Superior temporal gyrus (tissue), 1 donor: Measurements from ENCODE around the gene DRC1.

Experiments used
- DNase-seq: peaks from one replicate; pipeline ENCODE4 v3.0.0-alpha.2; 2016; ENCODE audit errors: extremely low spot score

Gene DRC1

GRCh38 chr2:26444236-26444635 is 42.5 kb downstream of the DRC1 start:
- DNase-seq = no peak

GRCh38 chr2:26448651-26449050 is 46.9 kb downstream of the DRC1 start:
- DNase-seq = no peak

- DNase-seq = no peak
Measured at GRCh38 chr2:26449278-26450030, 47.7 kb downstream of the DRC1 start.

- no peak for DNase-seq
Measured at GRCh38 chr2:26450031-26450635, 48.4 kb downstream of the DRC1 start.

- DNase-seq = no peak
Measured at GRCh38 chr2:26451700-26452099, 50.0 kb downstream of the DRC1 start.

GRCh38 chr2:26453421-26454329 is 52.0 kb downstream of the DRC1 start:
- DNase-seq = no peak

GRCh38 chr2:26454561-26455001 is 52.9 kb downstream of the DRC1 start:
- DNase-seq = no peak

GRCh38 chr2:26455037-26455669 is 53.4 kb downstream of the DRC1 start:
- no peak for DNase-seq

DNA sequence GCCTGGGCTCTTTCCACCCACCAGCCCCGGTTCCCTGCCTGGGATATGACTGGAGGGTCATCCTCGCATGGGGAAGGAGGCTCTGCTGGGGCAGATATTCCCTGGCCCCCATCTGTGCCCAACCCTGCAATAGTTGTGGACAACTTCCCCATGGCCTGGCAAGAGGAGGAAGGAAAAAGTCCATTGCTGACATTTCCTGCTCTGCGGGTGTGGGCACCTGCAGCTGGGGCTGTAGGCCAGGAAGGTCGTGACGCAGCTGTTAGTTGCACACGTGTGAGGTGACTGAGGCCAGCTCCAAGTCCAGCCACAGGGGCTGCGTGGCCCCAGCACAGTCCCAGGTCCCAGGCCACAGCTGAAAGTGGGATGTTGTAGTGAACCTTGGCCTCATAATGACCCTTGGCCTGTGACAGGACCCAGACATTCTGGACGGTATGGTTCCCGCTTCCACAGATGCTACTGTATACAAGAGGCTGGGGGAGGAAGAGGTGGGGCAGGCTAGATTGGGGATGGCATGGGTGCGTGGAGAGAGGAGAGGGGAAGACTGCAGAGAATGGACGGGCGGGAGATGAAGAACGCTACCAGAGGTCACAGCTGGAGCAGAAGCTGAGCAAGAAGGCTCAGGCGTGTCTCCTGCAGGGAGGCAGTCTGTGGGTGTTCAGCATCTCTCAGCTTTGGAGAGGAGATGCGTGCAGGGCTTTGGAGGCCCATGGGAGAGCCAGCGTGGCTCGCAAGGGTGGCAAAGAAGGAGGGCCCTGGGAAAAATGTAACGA is 54.1 kb downstream of the DRC1 start:
- DNase-seq = no peak

- DNase-seq = no peak
Measured at GRCh38 chr2:26456440-26457250, 54.9 kb downstream of the DRC1 start.

- DNase-seq = no peak
Measured at GRCh38 chr2:26457251-26457666, 55.5 kb downstream of the DRC1 start.

- DNase-seq = no peak
Measured at GRCh38 chr2:26457695-26458364, 56.1 kb downstream of the DRC1 start.

DNA sequence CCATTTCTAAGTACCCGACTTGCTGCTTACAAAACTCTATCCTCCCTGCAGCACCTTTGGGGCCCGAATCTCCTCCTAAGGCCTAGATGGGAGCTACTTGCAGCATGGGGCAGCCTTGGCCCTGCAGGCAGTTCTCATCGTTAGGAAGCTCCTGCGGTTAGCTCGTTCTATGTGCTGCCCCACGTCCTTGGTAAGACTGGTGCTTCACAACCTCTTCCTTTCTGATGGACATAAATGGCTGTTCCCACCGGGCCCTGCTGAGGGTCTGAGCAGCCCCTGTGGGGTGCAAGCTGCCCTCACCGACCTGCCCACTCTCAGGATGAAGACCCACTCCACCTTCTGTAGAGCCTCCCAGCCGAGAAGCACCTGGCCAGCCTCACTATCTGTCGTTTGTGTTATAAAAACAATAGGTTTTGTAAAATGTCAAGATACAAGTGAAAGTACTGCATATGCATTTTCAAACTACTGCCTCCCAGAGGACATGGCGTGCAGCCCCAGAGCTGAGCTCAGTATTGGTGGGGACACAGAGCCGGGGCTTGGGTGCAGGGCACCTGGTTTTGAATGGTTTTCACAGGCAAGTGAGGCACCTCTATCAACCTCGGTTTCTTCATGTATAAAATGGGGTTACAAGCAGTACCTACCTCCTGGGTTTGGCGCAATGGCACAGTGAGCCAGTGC is 56.8 kb downstream of the DRC1 start:
- DNase-seq = no peak

DNA sequence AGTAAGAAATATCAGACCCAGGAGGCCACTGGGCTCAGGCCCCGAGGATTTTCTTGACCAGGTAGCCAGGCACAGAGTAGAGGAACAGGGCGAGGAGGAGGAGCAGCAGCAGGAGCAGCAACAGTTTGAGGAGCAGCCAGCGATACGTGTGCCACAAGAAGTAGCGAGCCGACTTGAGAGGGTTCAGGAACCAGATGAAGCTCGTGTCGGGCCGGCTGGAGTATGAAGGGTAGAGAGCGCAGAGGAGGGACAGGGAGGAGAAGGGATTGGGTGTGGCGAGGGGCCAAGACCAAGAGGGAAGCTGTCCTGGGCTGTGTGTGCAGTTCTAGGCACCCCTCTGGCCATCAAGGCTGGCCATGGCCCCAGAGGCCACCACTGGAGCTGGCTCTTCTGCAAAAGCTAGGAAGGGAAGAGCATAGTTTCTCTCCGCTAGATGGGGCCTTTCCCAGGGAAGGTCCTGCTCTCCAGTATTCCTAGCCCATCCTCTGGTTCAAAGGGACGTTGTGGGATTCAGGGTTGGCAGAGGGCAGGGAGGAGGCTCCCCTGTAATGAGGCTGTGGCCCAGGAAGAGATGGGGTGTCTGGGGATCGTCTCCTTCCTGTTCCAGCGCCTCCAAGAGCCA is 58.4 kb downstream of the DRC1 start:
- DNase-seq = no peak

GRCh38 chr2:26460613-26461031 is 58.9 kb downstream of the DRC1 start:
- DNase-seq = no peak

- no peak for DNase-seq
Measured at GRCh38 chr2:26461601-26462023, 59.9 kb downstream of the DRC1 start.

- DNase-seq = no peak
Measured at GRCh38 chr2:26462100-26462499, 60.4 kb downstream of the DRC1 start.

DNA sequence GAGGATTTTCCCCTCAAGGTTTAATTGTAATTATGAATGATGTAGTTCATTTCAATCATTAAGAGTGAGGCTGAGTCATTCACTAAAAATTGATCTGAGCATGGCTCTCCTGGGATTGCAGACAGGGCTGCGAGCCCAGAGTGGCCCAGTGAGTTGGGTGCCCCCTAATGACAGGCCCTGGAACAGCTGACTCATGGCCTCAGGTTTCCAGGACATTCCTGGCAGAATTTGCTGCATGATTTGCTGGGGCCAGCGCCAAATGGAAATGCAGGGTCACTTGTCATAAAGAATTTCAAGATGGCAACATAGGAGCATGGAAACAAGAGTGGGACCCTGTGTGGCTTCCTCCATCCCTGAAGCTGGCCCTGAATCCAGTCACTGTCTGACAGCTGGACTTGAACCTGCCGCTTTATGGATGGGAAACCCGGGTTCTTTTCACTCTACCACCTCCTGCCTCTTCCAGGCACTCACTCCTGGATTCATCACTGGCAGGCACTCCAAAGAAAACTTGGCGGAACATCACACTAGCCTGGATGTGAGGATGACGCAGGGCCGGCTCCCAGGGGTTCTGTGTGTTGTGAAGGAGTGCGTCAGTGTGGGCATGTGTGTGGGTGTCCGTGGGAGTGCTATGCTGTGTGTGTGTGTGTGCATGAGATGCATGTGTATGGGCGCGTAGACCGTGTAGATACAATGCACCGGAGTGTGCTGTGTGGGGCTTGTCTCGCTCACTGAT is 61.0 kb downstream of the DRC1 start:
- no peak for DNase-seq
